Measurements from ENCODE around the gene PTPN3. TPM values are rescaled to one million over a fixed set of nuclear protein-coding genes. Genes with fewer than 3 reads are reported as not detected.
"Not testable (repeated sequence)": the region's sequence is repeated elsewhere in the genome, so short reads cannot be mapped to it uniquely, and the experiment has no call there.

Gene PTPN3
- total RNA-seq, 1 experiment from 2014 or later, result 10.1 TPM

DNA sequence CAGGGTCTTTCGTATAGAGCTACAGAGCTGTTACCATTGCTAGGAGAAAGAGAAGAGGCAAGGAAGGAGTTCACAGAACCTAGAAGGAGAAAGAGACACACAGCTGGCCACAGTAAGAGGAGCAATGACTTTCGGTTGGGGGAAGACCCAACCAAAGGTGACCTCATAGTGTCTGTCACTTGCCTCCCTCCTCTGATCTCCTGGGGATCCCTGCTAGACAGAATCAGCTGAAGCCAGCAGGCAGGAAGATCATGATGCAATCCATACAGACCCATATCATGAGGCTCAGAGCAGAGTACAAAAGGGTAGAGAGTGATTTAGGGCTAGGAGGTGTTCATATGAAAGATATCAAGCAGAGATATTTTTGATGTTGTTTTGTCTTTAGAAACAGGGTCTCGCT, 151.2 kb downstream of the PTPN3 start:
- no peak for DNase-seq (ENCODE audit: low read depth)

DNA sequence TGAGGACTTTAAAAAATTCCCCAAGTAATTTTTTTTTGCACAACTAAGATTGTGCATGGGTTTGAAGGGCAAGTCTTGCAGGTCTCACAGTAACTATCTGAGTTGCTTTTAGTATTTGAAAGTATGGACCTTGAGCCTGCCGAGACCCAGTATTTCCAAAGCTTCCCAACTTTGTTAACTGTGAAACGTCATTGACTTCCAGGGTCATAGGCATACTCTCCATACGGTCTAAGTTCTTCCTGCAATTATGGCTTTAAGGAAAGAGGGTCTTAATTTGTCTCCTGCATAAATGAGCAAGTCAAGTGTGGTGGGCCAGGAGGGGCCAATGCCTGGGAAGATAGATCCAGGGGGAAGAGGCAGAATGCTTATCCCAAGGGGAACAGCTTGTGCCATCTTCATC, 153.2 kb downstream of the PTPN3 start:
- no peak for DNase-seq (ENCODE audit: low read depth)

DNA sequence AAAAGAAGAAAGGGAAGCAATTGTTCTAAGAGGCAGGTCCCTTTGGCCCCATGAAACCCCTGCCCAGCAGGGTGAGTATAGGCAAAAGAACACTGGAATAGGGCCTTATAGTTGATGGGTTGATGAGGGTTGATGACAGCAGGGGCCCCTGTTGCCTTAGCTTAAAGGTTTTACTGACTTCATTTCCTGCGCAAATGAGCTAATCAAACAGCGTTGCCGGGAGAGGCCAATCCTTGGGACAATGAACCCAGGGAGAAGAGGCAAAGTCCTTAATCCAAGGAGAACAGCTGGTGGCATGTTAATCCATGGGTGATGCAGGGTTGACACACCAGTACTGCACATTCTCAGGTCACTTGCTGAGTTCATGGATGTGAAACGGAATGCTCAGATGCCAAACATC, 155.2 kb downstream of the PTPN3 start:
- DNase-seq (ENCODE audit: low read depth), result no peak

DNA sequence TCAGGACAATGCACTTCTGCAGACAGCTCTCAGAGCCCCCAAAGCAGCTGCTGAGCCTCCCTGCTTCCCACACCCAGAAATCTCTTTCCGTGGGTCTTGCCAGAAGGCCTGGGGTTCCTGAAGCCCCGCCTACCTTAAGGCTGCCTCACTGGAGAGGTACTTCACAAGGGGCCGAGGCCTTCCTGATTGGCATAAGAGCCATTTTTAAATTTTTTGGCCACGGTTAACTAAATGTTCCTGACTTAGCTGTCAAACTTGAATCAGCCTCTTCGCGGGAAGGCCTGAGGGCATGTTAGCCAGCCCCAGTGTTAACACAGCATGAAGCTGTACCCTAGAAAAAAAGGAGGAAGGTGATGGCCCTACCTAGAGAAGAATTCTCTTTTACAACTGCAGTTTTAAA, 156.5 kb downstream of the PTPN3 start:
- no peak for DNase-seq (ENCODE audit: low read depth)

DNA sequence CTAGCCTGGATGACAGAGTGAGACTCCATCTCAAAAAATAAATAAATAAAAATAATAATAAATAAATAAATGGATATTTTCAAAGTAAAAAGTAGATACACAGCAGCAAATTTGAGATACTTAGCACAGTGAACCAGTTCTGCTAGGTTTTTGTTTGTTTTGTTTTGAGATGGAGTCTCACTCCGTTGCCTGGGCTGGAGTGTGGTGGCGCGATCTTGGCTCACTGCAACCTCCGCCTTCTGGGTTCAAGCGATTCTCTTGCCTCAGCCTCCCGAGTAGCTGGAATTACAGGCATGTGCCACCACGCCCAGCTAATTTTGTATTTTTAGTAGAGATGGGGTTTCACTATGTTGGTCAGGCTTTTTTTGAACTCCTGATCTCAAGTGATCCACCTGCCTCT, 157.1 kb downstream of the PTPN3 start:
- not testable (repeated sequence) for DNase-seq (ENCODE audit: low read depth)

DNA sequence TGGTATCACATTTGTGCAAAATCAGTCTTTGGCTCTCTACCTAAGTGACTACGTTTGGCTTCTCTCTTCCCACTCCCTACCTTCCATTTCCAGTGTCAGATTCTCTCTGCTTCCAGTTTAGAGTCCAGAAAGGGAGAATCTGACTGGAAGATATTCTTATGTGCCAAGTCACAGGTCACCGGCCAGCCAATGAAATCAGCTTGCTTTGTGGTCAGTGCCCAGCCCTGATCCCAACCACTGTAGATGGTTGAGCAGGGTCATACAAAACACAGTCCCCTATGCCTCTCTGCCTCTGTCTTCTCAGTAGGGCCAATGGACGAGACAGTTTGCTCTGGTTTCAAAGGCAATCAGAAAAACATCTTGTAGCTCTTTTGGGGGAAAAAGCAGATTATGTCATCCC, 161.7 kb downstream of the PTPN3 start:
- DNase-seq (ENCODE audit: low read depth), result no peak

DNA sequence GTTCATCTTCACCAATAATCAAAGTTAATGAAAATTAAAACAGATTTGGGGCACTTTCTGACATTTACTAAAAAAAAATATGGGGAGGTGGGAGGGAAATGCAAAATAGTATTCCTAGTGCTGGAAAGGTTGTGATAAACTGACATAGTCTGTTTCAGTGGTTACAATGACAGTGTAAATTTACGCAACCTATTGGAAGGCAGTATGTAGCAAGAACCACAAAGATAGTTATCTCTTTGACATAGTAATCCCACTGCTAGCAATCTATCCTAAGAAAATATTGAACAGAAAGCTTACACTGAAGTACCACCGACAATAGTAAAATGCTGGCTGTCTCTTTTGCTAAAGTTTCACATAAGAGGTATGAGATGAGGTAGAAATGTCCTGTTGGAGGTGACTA, 162.2 kb downstream of the PTPN3 start:
- DNase-seq (ENCODE audit: low read depth), result no peak

DNA sequence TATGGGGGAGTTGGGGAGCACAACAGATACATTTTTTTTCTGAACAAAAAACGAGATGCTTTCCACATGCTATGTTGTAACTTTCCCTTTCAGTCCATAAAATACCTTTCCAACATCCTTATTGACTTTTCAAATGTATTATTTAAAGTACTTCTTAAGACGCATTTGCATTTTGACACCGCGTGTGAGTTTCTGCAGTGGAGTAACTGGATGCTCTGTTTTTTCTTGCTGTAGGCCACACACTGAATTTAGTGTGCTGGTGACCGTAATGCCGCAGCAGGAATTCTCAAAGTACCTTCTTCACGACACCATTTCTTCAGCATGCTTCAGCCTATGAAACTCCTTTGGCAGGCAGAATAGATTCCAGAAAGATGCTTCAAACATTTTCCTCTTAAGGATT, 163.0 kb downstream of the PTPN3 start:
- DNase-seq (ENCODE audit: low read depth), result no peak

DNA sequence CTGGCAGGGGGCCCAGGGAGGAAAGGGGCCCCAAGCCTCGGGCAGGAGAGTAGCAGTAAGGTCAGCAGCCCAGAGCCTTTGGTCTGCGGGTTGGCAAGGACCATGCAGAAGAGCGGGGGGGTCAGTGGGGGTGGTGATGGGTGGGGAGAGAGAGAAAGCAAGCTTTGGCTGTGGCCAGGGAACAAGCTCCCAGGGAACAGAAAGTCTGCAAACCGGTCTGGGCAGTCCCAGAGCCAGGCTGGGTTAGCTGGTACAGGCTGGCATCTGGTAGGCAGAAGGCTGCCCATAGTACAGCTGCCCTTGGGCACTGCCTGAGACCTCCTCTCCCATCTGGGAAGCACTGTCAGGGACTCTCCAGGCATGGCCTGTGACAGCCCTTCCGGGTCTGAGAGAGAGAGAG, 166.8 kb downstream of the PTPN3 start:
- DNase-seq (ENCODE audit: low read depth), result no peak

DNA sequence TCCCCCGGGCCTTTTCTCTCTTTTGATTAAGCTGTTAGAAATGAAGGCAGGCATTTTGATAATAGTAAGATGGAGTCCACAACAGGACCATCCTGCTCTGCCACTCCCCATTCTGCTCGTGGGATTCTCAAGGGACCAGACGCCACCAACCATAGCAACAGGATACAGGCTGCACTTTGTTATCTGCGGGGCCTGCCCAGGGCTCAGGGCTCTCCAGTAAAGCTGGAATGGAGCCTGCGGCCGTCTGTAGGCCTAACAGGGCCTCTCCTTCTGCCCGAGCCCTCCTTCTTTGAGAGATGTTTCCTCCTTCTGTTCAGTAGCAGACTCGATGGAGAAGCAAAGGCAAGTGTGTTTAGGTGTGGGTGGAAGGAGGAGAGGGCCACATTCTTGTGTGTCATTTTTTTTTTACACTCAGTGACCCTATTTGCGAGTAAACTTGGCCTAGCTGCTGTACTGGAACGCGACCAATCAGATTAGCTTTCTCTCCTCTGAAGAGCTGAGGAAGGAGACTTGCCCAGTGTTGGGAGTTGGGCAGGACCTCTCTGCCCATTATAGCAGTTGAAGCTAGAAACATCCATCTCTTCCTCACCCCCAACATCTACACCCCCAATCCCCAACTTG, 168.4 kb downstream of the PTPN3 start:
- no peak for DNase-seq (ENCODE audit: low read depth)

DNA sequence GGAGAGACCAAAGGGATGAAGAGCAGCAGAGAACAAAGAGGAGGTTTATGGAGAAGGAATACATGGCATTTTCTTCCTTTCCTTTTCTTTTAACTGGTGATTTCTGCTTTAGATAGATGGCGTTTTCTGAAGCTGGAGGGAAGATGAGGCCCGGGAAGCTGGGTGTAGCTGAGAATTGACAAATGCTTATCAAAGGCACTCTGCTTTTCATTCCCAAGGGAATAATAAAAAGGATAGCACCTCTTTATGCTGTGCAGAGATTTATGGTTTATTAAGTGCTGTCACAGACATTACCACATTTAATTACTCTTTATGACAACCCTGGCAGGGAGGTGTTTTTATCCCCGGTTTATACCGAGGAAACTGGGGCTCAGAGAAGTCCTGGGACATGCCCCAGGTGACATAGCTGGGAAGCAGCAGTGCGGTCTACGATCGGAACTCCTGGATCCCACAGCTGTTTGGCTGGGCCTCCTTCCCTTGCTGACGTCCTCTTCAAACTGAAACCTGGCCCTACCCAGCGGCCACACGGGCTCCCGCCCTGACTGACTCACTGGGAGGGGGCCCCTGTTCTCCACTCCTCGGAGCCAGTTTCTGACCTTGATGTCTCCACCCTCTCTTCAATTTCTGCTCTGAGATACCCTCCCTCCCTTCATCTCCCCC, 169.0 kb downstream of the PTPN3 start:
- DNase-seq (ENCODE audit: low read depth), result peak; percentile 73

Small RNA genes lying within 50 kb of the gene (small RNA-seq; reads per million reads assigned to genes)
- gene MIR3927, result not detected

Other genes with a start within 250 kb of the PTPN3 start
- gene EPB41L4B, start 177.2 kb downstream of the PTPN3 start, total RNA-seq (2014; rRNA removed; shearing (Covaris generic)), result 3.3 and 3.6 TPM in 2 replicates

Data from HT1080 (cell line).